ENCODE measurements around the gene HSD11B1.

GRCh38 chr1:209749670-209750323 is 45.2 kb downstream of the HSD11B1 start:
- TF ChIP-seq POLR2A (IDR thresholded peaks at IDR 0.05; ENCODE audit: extremely low read depth, insufficient read length) (no peak), CTCF (IDR thresholded peaks at IDR 0.05; ENCODE audit: low read depth, low read length) (no peak), MYC (IDR thresholded peaks at IDR 0.05; ENCODE audit: low read depth, low read length) (no peak)

All from NB4 (cell line).